HL-60 (cell line): Measurements from ENCODE around the gene SEC14L5.

Experiments
- CTCF ChIP-seq: IDR thresholded peaks from one replicate; pipeline ENCODE4 v1.5.1; 2011; ENCODE audit warnings: low read length, control low read depth, inconsistent platforms; ENCODE audit not compliant: insufficient read depth
- POLR2AphosphoS5 ChIP-seq: IDR thresholded peaks from 2 replicates; pipeline ENCODE4 v1.6.1; 2012; ENCODE audit warnings: low read depth
- REST ChIP-seq: IDR thresholded peaks from 2 replicates; pipeline ENCODE4 v1.6.1; 2012; ENCODE audit warnings: low read depth; ENCODE audit not compliant: insufficient replicate concordance

GRCh38 chr16:4966736-4967453 is 8.8 kb downstream of the SEC14L5 start:
- TF ChIP-seq REST = no peak
- no peak for TF ChIP-seq CTCF
- no peak for TF ChIP-seq POLR2AphosphoS5
